H9 (cell line): ENCODE data around the gene SMPX. TPM values are rescaled to one million over a fixed set of nuclear protein-coding genes. Genes with fewer than 3 reads are reported as not detected.

Source experiments
- DNase-seq: peaks from one replicate; pipeline ENCODE4 v3.0.0-alpha.2; 2017
- H2AFZ ChIP-seq: one replicate; pipeline ENCODE4 v1.6.1; 2013; ENCODE audit warnings: mild to moderate bottlenecking, low read length, control low read depth, moderate library complexity
- H2AK5ac ChIP-seq: 2 replicates; pipeline ENCODE4 v1.6.1; 2013; ENCODE audit warnings: low read length, control low read depth, mixed read lengths; ENCODE audit not compliant: insufficient read length
- H2BK120ac ChIP-seq: one replicate; pipeline ENCODE4 v1.6.1; 2013; ENCODE audit warnings: low read depth, mild to moderate bottlenecking, low read length, control low read depth, inconsistent platforms; ENCODE audit not compliant: poor library complexity, severe bottlenecking
- H2BK12ac ChIP-seq: 2 replicates; pipeline ENCODE4 v1.6.1; 2013; ENCODE audit warnings: low read length, control low read depth, mixed read lengths, low read depth; ENCODE audit not compliant: insufficient read length
- H2BK15ac ChIP-seq: 2 replicates; pipeline ENCODE4 v1.6.1; 2013; ENCODE audit warnings: low read depth, low read length, control low read depth
- H2BK20ac ChIP-seq: one replicate; pipeline ENCODE4 v1.6.1; 2013; ENCODE audit warnings: low read depth, mild to moderate bottlenecking, low read length, control low read depth, inconsistent platforms; ENCODE audit not compliant: poor library complexity, severe bottlenecking
- H2BK5ac ChIP-seq: 2 replicates; pipeline ENCODE4 v1.6.1; 2013; ENCODE audit warnings: low read length, control low read depth, mixed read lengths; ENCODE audit not compliant: insufficient read length
- H3K14ac ChIP-seq: 2 replicates; pipeline ENCODE4 v1.6.1; 2013; ENCODE audit warnings: low read length, control low read depth; ENCODE audit not compliant: insufficient read depth
- H3K18ac ChIP-seq: 2 replicates; pipeline ENCODE4 v1.6.1; 2013; ENCODE audit warnings: low read depth, mild to moderate bottlenecking, mixed read lengths, low read length, control low read depth; ENCODE audit not compliant: insufficient read length
- H3K23ac ChIP-seq: 2 replicates; pipeline ENCODE4 v1.6.1; 2013; ENCODE audit warnings: low read length, control low read depth, mixed read lengths, low read depth; ENCODE audit not compliant: insufficient read length
- H3K23me2 ChIP-seq: 2 replicates; pipeline ENCODE4 v1.6.1; 2013; ENCODE audit warnings: low read depth, mild to moderate bottlenecking, mixed read lengths, low read length, control low read depth; ENCODE audit not compliant: insufficient read length, poor library complexity, severe bottlenecking
- H3K27ac ChIP-seq: 2 replicates; pipeline ENCODE4 v1.5.1; 2013; ENCODE audit warnings: low read length, control low read depth, mixed read lengths, low read depth; ENCODE audit not compliant: insufficient read length
- H3K27me3 ChIP-seq: 2 replicates; pipeline ENCODE4 v1.6.1; 2013; ENCODE audit warnings: low read length, control low read depth, inconsistent platforms; ENCODE audit not compliant: insufficient read depth
- H3K4ac ChIP-seq: 2 replicates; pipeline ENCODE4 v1.6.1; 2013; ENCODE audit warnings: low read depth, mild to moderate bottlenecking, control low read depth, inconsistent platforms, low read length, moderate library complexity
- H3K4me1 ChIP-seq: 2 replicates; pipeline ENCODE4 v1.6.1; 2013; ENCODE audit warnings: low read length, control low read depth, inconsistent platforms; ENCODE audit not compliant: insufficient read depth
- H3K4me2 ChIP-seq: 2 replicates; pipeline ENCODE4 v1.6.1; 2013; ENCODE audit warnings: low read length, control low read depth, mixed read lengths; ENCODE audit not compliant: insufficient read length, insufficient read depth
- H3K56ac ChIP-seq: 2 replicates; pipeline ENCODE4 v1.6.1; 2013; ENCODE audit warnings: low read depth, mild to moderate bottlenecking, mixed read lengths, low read length, control low read depth; ENCODE audit not compliant: insufficient read length
- H3K79me1 ChIP-seq: 2 replicates; pipeline ENCODE4 v1.6.1; 2013; ENCODE audit warnings: low read depth, mild to moderate bottlenecking, moderate library complexity, low read length, control low read depth, inconsistent platforms; ENCODE audit not compliant: insufficient read depth, poor library complexity, severe bottlenecking
- H3K79me2 ChIP-seq: 2 replicates; pipeline ENCODE4 v1.6.1; 2013; ENCODE audit warnings: low read length, control low read depth, inconsistent platforms; ENCODE audit not compliant: insufficient read depth
- H3K9ac ChIP-seq: 2 replicates; pipeline ENCODE4 v1.6.1; 2013; ENCODE audit warnings: low read length, control low read depth, mixed read lengths; ENCODE audit not compliant: insufficient read length; ENCODE audit errors: extremely low read depth
- H3K9me3 ChIP-seq: one replicate; pipeline ENCODE4 v1.6.1; 2013; ENCODE audit warnings: low read depth, low read length, inconsistent platforms; ENCODE audit not compliant: control insufficient read depth
- H3T11ph ChIP-seq: one replicate; pipeline ENCODE4 v1.6.1; 2013; ENCODE audit warnings: mild to moderate bottlenecking, low read length, control low read depth, inconsistent platforms
- H4K20me1 ChIP-seq: one replicate; pipeline ENCODE4 v1.6.1; 2013; ENCODE audit not compliant: control insufficient read depth, insufficient read length, insufficient read depth
- H4K5ac ChIP-seq: 2 replicates; pipeline ENCODE4 v1.6.1; 2013; ENCODE audit warnings: low read depth, mild to moderate bottlenecking, mixed read lengths, low read length, control low read depth; ENCODE audit not compliant: insufficient read length
- H4K8ac ChIP-seq: replicated peaks from 2 replicates; pipeline ENCODE4 v1.6.1; 2013; ENCODE audit warnings: low read length, control low read depth, mixed read lengths, low read depth; ENCODE audit not compliant: insufficient read length
- H4K91ac ChIP-seq: 2 replicates; pipeline ENCODE4 v1.6.1; 2013; ENCODE audit warnings: low read depth, mild to moderate bottlenecking, moderate library complexity, mixed read lengths, low read length, control low read depth; ENCODE audit not compliant: insufficient read length
- H3K27ac Mint-ChIP-seq, 3 experiments: 2 replicates in 2 of 3; 3 replicates in 1 of 3; pipeline ENCODE4 v1.8.0; 2020 to 2021; ENCODE audit warnings: mixed read lengths in 3 of 3, mild to moderate bottlenecking in 1 of 3, moderate library complexity in 1 of 3
- H3K27me3 Mint-ChIP-seq: 2 replicates; pipeline ENCODE4 v1.8.0; 2021; ENCODE audit warnings: low read depth, mild to moderate bottlenecking, moderate library complexity, mixed read lengths
- H3K36me3 Mint-ChIP-seq, 3 experiments: 2 replicates in 2 of 3; 3 replicates in 1 of 3; pipeline ENCODE4 v1.8.0; 2020 to 2021; ENCODE audit warnings: low read depth in 3 of 3, mixed read lengths in 3 of 3; ENCODE audit not compliant: insufficient read depth in 1 of 3
- H3K4me1 Mint-ChIP-seq, 2 experiments: 2 replicates each; pipeline ENCODE4 v1.8.0; 2020; ENCODE audit warnings: mixed read lengths in 2 of 2
- H3K4me3 Mint-ChIP-seq, 2 experiments: 2 replicates in 1 of 2; 3 replicates in 1 of 2; pipeline ENCODE4 v1.8.0; 2020 to 2021; ENCODE audit warnings: mild to moderate bottlenecking in 2 of 2, mixed read lengths in 2 of 2, moderate library complexity in 1 of 2
- H3K9me3 Mint-ChIP-seq, 2 experiments: 2 replicates in 1 of 2; 3 replicates in 1 of 2; pipeline ENCODE4 v1.8.0; 2020; ENCODE audit warnings: mild to moderate bottlenecking in 2 of 2, mixed read lengths in 2 of 2, moderate library complexity in 1 of 2
- CTCF ChIP-seq: fragments of 200-600 bp; sonication (generic); conservative IDR thresholded peaks from 3 replicates; pipeline ENCODE4 v1.8.0; 2021; ENCODE audit warnings: antibody characterized with exemption, mild to moderate bottlenecking
- WGBS: extraction: QIAGEN DNeasy Blood & Tissue Kit; methylation state at CpG from one replicate; pipeline ENCODE4 v1.1.7; 2013; ENCODE audit warnings: missing lambda C conversion rate, low lambda C conversion rate, mixed read lengths; ENCODE audit not compliant: insufficient read length; ENCODE audit errors: extremely low coverage; 5-methylcytosine and 5-hydroxymethylcytosine counted together
- total RNA-seq: library from RNA; stranded (reverse); gene quantifications from 2 replicates; pipeline ENCODE4 v1.2.1, GENCODE V29; 2021

Gene SMPX
- total RNA-seq, 1 experiment from 2014 or later = not detected

GRCh38 chrX:21770631-21771321 lies 12.9 kb upstream of the SMPX start:
- no peak overlapping the region for H3K56ac ChIP-seq
- H3K27me3 Mint-ChIP-seq = no peaks in the 10 kb centered on the region
- WGBS = no CpG with 5 or more reads among the region's 10 CpGs
- peak; percentile 71 for TF ChIP-seq CTCF
- peak; percentile 49 for DNase-seq
- peaks cover 0 to 8% (median 7%) of the 10 kb centered on the region in 3 experiments; a peak in 4 of 7 replicates for H3K36me3 Mint-ChIP-seq
- H3K4ac ChIP-seq = no peak overlapping the region; the same call in 1 of the 2 replicates
- no peak overlapping the region for H4K91ac ChIP-seq
- no peak overlapping the region for H4K8ac ChIP-seq
- no peak overlapping the region for H2BK15ac ChIP-seq
- no peak overlapping the region for H3T11ph ChIP-seq
- H2BK20ac ChIP-seq = no peak overlapping the region
- no peaks in the 10 kb centered on the region for H3K9me3 ChIP-seq
- H3K4me1 Mint-ChIP-seq = peaks cover 21 to 27% of the 10 kb centered on the region in 2 experiments
- no peaks in the 10 kb centered on the region for H3K23me2 ChIP-seq
- H4K5ac ChIP-seq = no peak overlapping the region
- peak overlapping the region; percentile 39 for H3K18ac ChIP-seq
- H3K27ac ChIP-seq = no peak overlapping the region
- H3K23ac ChIP-seq = no peak overlapping the region
- 0 out of 2 replicates have a peak, but pooled peaks cover 3% of the 10 kb centered on the region for H3K4me1 ChIP-seq
- no peak overlapping the region for H3K4me3 Mint-ChIP-seq
- H2BK120ac ChIP-seq = no peak overlapping the region
- no peaks in the 10 kb centered on the region for H3K79me1 ChIP-seq
- H3K79me2 ChIP-seq = no peaks in the 10 kb centered on the region
- no peaks in the 10 kb centered on the region for H3K27me3 ChIP-seq
- H2BK5ac ChIP-seq = no peak overlapping the region
- no peak overlapping the region for H2BK12ac ChIP-seq
- H3K14ac ChIP-seq = 0 out of 2 replicates have a peak overlapping the region, but pooled peaks have one; percentile 31
- H3K9me3 Mint-ChIP-seq = peaks cover 13 to 47% of the 10 kb centered on the region in 2 experiments
- peak overlapping the region in 2 of 3 experiments; percentile 33 to 81; a peak in 4 of 7 replicates for H3K27ac Mint-ChIP-seq
- no peaks in the 10 kb centered on the region for H4K20me1 ChIP-seq
- H2AFZ ChIP-seq = peak overlapping the region; percentile 3
- no peak overlapping the region for H2AK5ac ChIP-seq
- H3K4me2 ChIP-seq = no peak overlapping the region
- no peak overlapping the region for H3K9ac ChIP-seq
